Fibroblast of villous mesenchyme (primary cell): ENCODE data around the gene FIGNL2. TPM values are rescaled to one million over a fixed set of nuclear protein-coding genes. Genes with fewer than 3 reads are reported as not detected.

ENCODE experiments used
- DNase-seq: peaks from one replicate; pipeline ENCODE4 v3.0.0-alpha.2; 2010; ENCODE audit warnings: low read depth
- H3K4me3 ChIP-seq: 2 replicates; pipeline ENCODE4 v1.5.1; 2011; ENCODE audit warnings: low read depth, mild to moderate bottlenecking, low read length
- CTCF ChIP-seq: IDR thresholded peaks from 2 replicates; pipeline ENCODE4 v1.5.1; 2012; ENCODE audit warnings: low read depth, mild to moderate bottlenecking, low read length; ENCODE audit not compliant: insufficient read depth
- total RNA-seq: library from RNA; depleted of rRNA; stranded (reverse); fragments of >200 nt; gene quantifications from 2 replicates; pipeline ENCODE4 v1.2.3, GENCODE V29; 2012

FIGNL2 gene
- total RNA-seq, 1 donor = under 0.01 TPM

- H3K4me3 ChIP-seq = no peak overlapping the region
- no peak for TF ChIP-seq CTCF
- DNase-seq = peak; percentile 16
Observed at GRCh38 chr12:51827925-51828818, 20.3 kb downstream of the FIGNL2 start.

GRCh38 chr12:51826881-51827280 lies 21.6 kb downstream of the FIGNL2 start:
- TF ChIP-seq CTCF = no peak
- H3K4me3 ChIP-seq = no peak overlapping the region
- DNase-seq = no peak

GRCh38 chr12:51825216-51825615 lies 23.3 kb downstream of the FIGNL2 start:
- no peak for TF ChIP-seq CTCF
- no peak overlapping the region for H3K4me3 ChIP-seq
- no peak for DNase-seq

GRCh38 chr12:51823875-51824565 lies 24.5 kb downstream of the FIGNL2 start:
- TF ChIP-seq CTCF = peak; percentile 63
- peak; percentile 58 for DNase-seq
- no peak overlapping the region for H3K4me3 ChIP-seq

- DNase-seq = no peak
- peak; percentile 3 for TF ChIP-seq CTCF
- H3K4me3 ChIP-seq = no peak overlapping the region
Observed at GRCh38 chr12:51822956-51823355, 25.6 kb downstream of the FIGNL2 start.

- no peak for DNase-seq
- H3K4me3 ChIP-seq = peak overlapping the region; percentile 78
Observed at GRCh38 chr12:51822261-51822616, 26.3 kb downstream of the FIGNL2 start.

More at GRCh38 chr12:51822261-51822616, 26.3 kb downstream of the FIGNL2 start:
- no peak for TF ChIP-seq CTCF
